ENCODE data around the gene STAB1.

DNA sequence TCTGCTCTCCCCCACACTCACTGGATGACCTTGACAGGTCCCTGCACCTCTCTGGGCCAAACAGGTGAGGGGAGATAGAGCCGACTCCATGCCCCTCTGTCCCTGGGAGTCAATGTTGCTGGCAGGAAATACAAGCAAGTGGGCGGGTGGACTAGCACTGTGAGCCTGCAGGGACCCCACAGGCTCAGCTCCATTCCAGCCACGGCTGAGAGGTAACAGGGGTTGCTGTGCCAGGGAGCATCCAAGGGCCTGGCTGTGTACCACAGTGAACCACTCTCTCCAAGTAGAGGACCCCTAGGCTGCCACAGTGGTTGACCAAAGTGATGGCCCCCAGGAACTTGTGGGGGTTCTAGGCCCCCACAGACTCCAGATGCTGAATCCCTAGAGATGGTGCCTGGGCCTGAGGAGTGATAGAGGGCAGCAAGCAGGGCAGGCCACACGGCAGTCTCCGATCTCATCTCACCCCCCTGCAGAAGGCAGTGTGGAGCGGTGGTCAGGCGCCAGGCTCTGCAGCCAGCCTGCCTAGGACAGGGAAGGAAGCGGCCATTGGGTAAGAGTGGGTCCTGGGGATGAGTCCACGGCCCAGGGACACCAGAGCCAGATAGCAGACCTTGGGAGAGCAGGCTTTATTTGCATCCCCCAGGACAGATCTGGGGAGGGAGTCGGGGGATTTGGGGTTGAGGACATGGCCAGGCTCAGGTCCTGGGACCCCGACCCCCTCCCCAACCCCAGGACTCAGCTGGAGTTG lies 44.5 kb upstream of the STAB1 start:
- TF ChIP-seq WRNIP1 (IDR thresholded peaks at IDR 0.05; ENCODE audit: borderline replicate concordance, low read depth, low read length) (no peak), SIN3A (IDR thresholded peaks at IDR 0.05; ENCODE audit: low read depth, low read length) (no peak), BCL11A (IDR thresholded peaks at IDR 0.05; ENCODE audit: low read depth, low read length) (no peak), POLR2A (IDR thresholded peaks at IDR 0.05; ENCODE audit: low read depth, low read length) (no peak)
- TF ChIP-seq, protein P1, sequence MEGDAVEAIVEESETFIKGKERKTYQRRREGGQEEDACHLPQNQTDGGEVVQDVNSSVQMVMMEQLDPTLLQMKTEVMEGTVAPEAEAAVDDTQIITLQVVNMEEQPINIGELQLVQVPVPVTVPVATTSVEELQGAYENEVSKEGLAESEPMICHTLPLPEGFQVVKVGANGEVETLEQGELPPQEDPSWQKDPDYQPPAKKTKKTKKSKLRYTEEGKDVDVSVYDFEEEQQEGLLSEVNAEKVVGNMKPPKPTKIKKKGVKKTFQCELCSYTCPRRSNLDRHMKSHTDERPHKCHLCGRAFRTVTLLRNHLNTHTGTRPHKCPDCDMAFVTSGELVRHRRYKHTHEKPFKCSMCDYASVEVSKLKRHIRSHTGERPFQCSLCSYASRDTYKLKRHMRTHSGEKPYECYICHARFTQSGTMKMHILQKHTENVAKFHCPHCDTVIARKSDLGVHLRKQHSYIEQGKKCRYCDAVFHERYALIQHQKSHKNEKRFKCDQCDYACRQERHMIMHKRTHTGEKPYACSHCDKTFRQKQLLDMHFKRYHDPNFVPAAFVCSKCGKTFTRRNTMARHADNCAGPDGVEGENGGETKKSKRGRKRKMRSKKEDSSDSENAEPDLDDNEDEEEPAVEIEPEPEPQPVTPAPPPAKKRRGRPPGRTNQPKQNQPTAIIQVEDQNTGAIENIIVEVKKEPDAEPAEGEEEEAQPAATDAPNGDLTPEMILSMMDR (IDR thresholded peaks at IDR 0.05 in 2 of 3, conservative IDR thresholded peaks at IDR 0.05 in 1 of 3; ENCODE audit: control insufficient read depth in 2 of 3, extremely low read depth in 1 of 3, insufficient read depth in 1 of 3, low read depth in 3 of 3, low read length in 3 of 3), result no peak
- TF ChIP-seq, protein P2, sequence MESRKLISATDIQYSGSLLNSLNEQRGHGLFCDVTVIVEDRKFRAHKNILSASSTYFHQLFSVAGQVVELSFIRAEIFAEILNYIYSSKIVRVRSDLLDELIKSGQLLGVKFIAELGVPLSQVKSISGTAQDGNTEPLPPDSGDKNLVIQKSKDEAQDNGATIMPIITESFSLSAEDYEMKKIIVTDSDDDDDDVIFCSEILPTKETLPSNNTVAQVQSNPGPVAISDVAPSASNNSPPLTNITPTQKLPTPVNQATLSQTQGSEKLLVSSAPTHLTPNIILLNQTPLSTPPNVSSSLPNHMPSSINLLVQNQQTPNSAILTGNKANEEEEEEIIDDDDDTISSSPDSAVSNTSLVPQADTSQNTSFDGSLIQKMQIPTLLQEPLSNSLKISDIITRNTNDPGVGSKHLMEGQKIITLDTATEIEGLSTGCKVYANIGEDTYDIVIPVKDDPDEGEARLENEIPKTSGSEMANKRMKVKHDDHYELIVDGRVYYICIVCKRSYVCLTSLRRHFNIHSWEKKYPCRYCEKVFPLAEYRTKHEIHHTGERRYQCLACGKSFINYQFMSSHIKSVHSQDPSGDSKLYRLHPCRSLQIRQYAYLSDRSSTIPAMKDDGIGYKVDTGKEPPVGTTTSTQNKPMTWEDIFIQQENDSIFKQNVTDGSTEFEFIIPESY (IDR thresholded peaks at IDR 0.05), result no peak

Measured in GM12878 (cell line).